OCI-LY7 (cell line): Measurements from ENCODE around the gene RELN. TPM values are rescaled to one million over a fixed set of nuclear protein-coding genes. Genes with fewer than 3 reads are reported as not detected.

ENCODE experiments used
- BruUV-seq: library from RNA; stranded (reverse); fragments of 400-500 nt; replicated peaks from 2 replicates; lab custom pipeline; 2021; lab: Mats Ljungman, UMichigan
- CTCF ChIA-PET: fragments of 300-600 bp; sonication (Branson Sonifier 250); formaldehyde crosslinking; loops from one replicate; lab custom pipeline; 2022; ENCODE audit warnings: antibody characterized with exemption; ENCODE audit not compliant: unreplicated experiment; lab: Charles Lee
- POLR2A ChIA-PET: fragments of 300-600 bp; sonication (Branson Sonifier 250); formaldehyde crosslinking; loops from one replicate; lab custom pipeline; 2022; ENCODE audit warnings: antibody characterized with exemption; lab: Charles Lee
- DNase-seq: peaks from one replicate; pipeline ENCODE4 v3.0.0-alpha.2; 2015; ENCODE audit warnings: low spot score
- H2AFZ ChIP-seq: fragments of 200-600 bp; sonication (generic), shearing (Covaris generic); 2 replicates; pipeline ENCODE4 v1.6.1; 2014; ENCODE audit warnings: mild to moderate bottlenecking, antibody characterized with exemption, low read length, moderate library complexity
- H3K27ac ChIP-seq: fragments of 200-600 bp; sonication (generic); 2 replicates; pipeline ENCODE4 v1.5.1; 2014; ENCODE audit warnings: mixed run types, low read depth, mild to moderate bottlenecking, moderate library complexity, low read length, inconsistent platforms; ENCODE audit not compliant: poor library complexity, severe bottlenecking
- H3K36me3 ChIP-seq: fragments of 200-600 bp; sonication (generic); 2 replicates; pipeline ENCODE4 v1.6.1; 2014; ENCODE audit warnings: mild to moderate bottlenecking, antibody characterized with exemption, low read length, moderate library complexity, mixed read lengths; ENCODE audit not compliant: insufficient read depth
- H3K4me1 ChIP-seq: fragments of 200-600 bp; sonication (generic); 2 replicates; pipeline ENCODE4 v1.5.1; 2014; ENCODE audit warnings: mild to moderate bottlenecking, low read length; ENCODE audit not compliant: insufficient read depth, poor library complexity, severe bottlenecking
- H3K4me2 ChIP-seq: fragments of 200-600 bp; sonication (generic); 2 replicates; pipeline ENCODE4 v1.6.1; 2014; ENCODE audit warnings: mild to moderate bottlenecking, low read length
- H3K4me3 ChIP-seq: fragments of 200-600 bp; sonication (generic); 2 replicates; pipeline ENCODE4 v1.5.1; 2014; ENCODE audit warnings: mild to moderate bottlenecking, low read depth, low read length; ENCODE audit not compliant: poor library complexity, severe bottlenecking
- H3K79me2 ChIP-seq: fragments of 200-600 bp; sonication (generic); 2 replicates; pipeline ENCODE4 v1.6.1; 2016; ENCODE audit warnings: low read depth, mild to moderate bottlenecking, low read length, moderate library complexity, mixed read lengths; ENCODE audit not compliant: insufficient read depth
- H3K9me2 ChIP-seq: fragments of 200-600 bp; sonication (generic); 2 replicates; pipeline ENCODE4 v1.6.1; 2016; ENCODE audit warnings: mild to moderate bottlenecking, low read length, mixed read lengths; ENCODE audit not compliant: insufficient read depth
- H3K9me3 ChIP-seq: fragments of 200-600 bp; sonication (generic); 2 replicates; pipeline ENCODE4 v1.6.1; 2014; ENCODE audit warnings: mild to moderate bottlenecking, mixed run types, low read length, mixed read lengths
- H4K20me1 ChIP-seq: fragments of 200-600 bp; sonication (generic); 2 replicates; pipeline ENCODE4 v1.6.1; 2014; ENCODE audit warnings: mild to moderate bottlenecking, antibody characterized with exemption, low read length, moderate library complexity, mixed read lengths; ENCODE audit not compliant: insufficient read depth
- CTCF ChIP-seq: fragments of 200-600 bp; sonication (generic); conservative IDR thresholded peaks from 2 replicates; pipeline ENCODE4 v1.5.1; 2014; ENCODE audit warnings: mild to moderate bottlenecking, antibody characterized with exemption, low read length, moderate library complexity, mixed read lengths
- EZH2phosphoT487 ChIP-seq: fragments of 200-600 bp; sonication (generic); IDR thresholded peaks from 2 replicates; pipeline ENCODE4 v1.6.1; 2018; ENCODE audit warnings: low read depth, borderline replicate concordance, mild to moderate bottlenecking, mixed run types, antibody characterized with exemption, low read length, moderate library complexity, mixed read lengths
- intact Hi-C: fragments of 100-400 bp; cut with micrococcal nuclease; formaldehyde crosslinking; loops from one replicate; pipeline ENCODE4 v1.10.0; 2022; ENCODE audit not compliant: unreplicated experiment
- total RNA-seq, 2 experiments: library from RNA; depleted of rRNA in 1 of 2; stranded (reverse); fragments of >200 nt in 1 of 2; shearing (Covaris generic) in 1 of 2; gene quantifications; 2 replicates each; pipeline ENCODE4 v1.2.3, GENCODE V29; 2014 to 2022

The RELN gene
- total RNA-seq, 2 experiments from 2014 or later: not detected

- Histone ChIP-seq H3K27ac (no peak overlapping the region), H3K9me3 (no peaks in the 10 kb centered on the region), H3K79me2 (no peaks in the 10 kb centered on the region), H3K9me2 (no peaks in the 10 kb centered on the region), H3K4me3 (no peak overlapping the region), H2AFZ (no peak overlapping the region), H3K4me2 (no peak overlapping the region), H3K4me1 (no peaks in the 10 kb centered on the region), H3K36me3 (no peaks in the 10 kb centered on the region), H4K20me1 (no peaks in the 10 kb centered on the region)
- CTCF ChIA-PET: no interaction called here
- TF ChIP-seq CTCF: no peak
- TF ChIP-seq EZH2phosphoT487: no peak
- BruUV-seq: no TSS peak
- intact Hi-C loops: no loop called here
- DNase-seq: no peak
- POLR2A ChIA-PET: no interaction called here
Measured at GRCh38 chr7:103949374-103949773, 40.1 kb downstream of the RELN start.

GRCh38 chr7:103947026-103947655, 42.3 kb downstream of the RELN start:
- no peak overlapping the region for H3K4me2 ChIP-seq
- H3K36me3 ChIP-seq: no peaks in the 10 kb centered on the region
- TF ChIP-seq CTCF (no peak), EZH2phosphoT487 (no peak)
- H3K4me1 ChIP-seq: no peaks in the 10 kb centered on the region
- no peak overlapping the region for H3K4me3 ChIP-seq
- no peaks in the 10 kb centered on the region for H3K9me3 ChIP-seq
- H3K27ac ChIP-seq: no peak overlapping the region
- ChIA-PET CTCF (no interaction called here), POLR2A (interaction anchor here (1.0 kb wide), 1 partner anchor 41 kb away, joined by 3 read pairs; no protein-coding TSS in a partner anchor)
- H4K20me1 ChIP-seq: no peaks in the 10 kb centered on the region
- no peaks in the 10 kb centered on the region for H3K9me2 ChIP-seq
- H3K79me2 ChIP-seq: no peaks in the 10 kb centered on the region
- no peak overlapping the region for H2AFZ ChIP-seq
- no peak for DNase-seq
- BruUV-seq: no TSS peak
- intact Hi-C loops: no loop called here

GRCh38 chr7:103944230-103944900, 45.1 kb downstream of the RELN start:
- POLR2A ChIA-PET: no interaction called here
- BruUV-seq: no TSS peak
- TF ChIP-seq EZH2phosphoT487 (no peak), CTCF (no peak)

More at GRCh38 chr7:103944230-103944900, 45.1 kb downstream of the RELN start:
- Histone ChIP-seq H3K79me2 (no peaks in the 10 kb centered on the region), H4K20me1 (no peaks in the 10 kb centered on the region), H3K27ac (no peak overlapping the region), H2AFZ (no peak overlapping the region), H3K9me3 (no peaks in the 10 kb centered on the region), H3K4me1 (no peaks in the 10 kb centered on the region), H3K4me3 (no peak overlapping the region), H3K36me3 (no peaks in the 10 kb centered on the region), H3K4me2 (no peak overlapping the region), H3K9me2 (no peaks in the 10 kb centered on the region)
- CTCF ChIA-PET: no interaction called here
- intact Hi-C loops: no loop called here
- DNase-seq: no peak
